ENCODE data around the gene FREM2.

The FREM2 gene

DNA sequence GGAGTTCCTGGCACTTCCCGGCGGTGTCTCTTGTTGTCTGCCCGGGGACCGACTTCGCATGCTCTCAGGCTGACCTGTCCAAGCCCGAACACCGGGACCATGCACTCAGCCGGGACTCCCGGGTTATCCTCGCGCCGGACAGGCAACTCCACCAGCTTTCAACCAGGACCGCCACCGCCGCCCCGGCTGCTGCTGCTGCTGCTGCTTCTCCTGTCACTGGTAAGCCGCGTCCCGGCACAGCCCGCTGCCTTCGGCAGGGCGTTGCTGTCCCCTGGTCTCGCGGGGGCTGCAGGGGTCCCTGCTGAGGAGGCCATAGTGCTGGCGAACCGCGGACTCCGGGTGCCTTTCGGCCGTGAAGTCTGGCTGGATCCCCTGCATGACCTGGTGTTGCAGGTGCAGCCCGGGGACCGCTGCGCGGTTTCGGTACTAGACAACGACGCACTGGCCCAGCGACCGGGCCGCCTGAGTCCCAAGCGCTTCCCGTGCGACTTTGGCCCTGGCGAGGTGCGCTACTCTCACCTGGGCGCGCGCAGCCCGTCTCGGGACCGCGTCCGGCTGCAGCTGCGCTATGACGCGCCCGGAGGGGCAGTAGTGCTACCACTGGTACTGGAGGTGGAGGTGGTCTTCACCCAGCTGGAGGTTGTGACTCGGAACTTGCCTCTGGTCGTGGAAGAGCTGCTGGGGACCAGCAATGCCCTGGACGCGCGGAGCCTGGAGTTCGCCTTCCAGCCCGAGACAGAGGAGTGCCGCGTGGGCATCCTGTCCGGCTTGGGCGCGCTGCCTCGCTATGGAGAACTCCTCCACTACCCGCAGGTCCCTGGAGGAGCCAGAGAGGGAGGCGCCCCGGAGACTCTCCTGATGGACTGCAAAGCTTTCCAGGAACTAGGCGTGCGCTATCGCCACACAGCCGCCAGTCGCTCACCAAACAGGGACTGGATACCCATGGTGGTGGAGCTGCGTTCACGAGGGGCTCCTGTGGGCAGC, 661 bp downstream of the FREM2 start:
- no peak for DNase-seq

DNA sequence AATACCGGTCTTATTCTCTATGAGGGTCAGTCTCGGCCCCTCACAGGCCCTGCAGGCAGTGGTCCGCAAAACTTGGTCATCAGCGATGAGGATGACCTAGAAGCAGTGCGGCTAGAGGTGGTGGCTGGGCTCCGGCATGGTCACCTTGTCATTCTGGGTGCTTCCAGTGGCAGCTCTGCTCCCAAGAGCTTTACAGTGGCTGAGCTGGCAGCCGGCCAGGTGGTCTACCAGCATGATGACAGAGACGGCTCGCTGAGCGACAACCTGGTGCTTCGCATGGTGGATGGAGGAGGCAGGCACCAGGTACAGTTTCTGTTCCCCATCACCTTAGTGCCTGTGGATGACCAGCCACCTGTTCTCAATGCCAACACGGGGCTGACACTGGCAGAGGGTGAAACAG, 1.8 kb downstream of the FREM2 start:
- no peak for DNase-seq

DNA sequence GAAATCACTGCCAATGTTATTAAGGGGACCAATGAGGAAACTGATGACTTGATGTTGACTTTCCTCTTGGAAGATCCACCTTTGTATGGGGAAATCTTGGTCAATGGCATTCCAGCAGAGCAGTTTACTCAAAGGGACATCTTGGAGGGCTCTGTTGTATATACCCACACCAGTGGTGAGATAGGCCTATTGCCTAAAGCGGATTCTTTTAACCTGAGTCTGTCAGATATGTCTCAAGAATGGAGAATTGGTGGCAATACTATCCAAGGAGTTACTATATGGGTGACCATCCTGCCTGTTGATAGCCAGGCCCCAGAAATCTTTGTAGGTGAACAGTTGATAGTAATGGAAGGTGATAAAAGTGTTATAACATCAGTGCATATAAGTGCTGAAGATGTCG, 3.4 kb downstream of the FREM2 start:
- no peak for DNase-seq

DNA sequence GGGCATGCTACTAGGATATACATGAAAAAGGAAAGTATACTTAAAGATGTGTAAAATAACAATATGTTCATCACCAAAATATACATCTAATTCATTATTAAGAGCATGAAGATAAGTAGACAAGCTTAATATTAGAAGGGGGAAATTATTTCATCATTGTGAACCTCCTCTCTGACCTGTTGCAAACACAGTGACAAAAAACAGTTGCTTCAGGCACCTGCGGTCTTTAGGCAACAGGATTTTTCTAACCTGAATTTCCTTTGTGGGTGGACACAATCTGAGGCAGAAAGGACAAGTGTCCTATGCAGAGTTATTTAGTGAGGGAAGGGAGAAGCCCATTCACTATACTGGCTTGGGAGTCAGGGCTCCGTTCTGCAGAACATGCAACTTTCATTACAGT, 6.3 kb downstream of the FREM2 start:
- no peak for DNase-seq

DNA sequence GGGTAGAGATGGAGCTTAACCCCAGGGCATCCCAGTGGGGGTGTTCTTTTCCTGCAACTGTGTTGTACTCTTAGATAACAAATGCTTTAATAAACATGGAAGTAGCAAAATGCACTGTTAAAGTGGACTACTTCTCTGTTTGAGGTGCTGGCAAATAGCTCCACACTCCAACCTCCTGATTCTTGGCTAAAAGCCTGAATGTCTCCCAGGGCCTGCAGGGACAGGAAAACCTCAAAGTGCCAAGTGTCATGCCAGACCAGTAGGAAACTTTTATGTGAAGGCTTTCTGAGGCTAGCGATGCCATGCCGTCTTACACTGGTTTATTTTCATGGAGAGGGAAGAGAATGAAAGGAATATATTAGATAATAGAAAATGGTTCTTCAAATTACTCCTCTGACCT, 6.8 kb downstream of the FREM2 start:
- no peak for DNase-seq

DNA sequence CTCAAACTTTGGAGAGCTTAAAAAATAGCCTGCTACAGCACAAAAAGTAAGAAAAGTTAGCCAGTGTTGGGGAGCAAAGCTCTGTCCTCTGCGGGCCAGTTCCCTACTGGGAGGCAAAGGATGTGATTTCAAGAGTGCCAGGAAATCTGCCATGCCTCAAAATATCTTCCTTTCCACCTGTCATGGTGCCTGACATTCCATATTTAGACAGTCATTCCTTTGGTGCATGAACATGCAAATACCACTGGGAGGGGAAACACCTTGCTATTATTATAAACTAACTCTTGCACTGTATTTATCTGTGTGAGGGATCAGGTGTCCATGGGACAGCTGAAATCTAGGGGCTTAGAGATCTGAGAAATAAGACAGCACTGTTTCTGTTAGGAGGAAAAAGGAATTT, 10.3 kb downstream of the FREM2 start:
- DNase-seq = no peak

DNA sequence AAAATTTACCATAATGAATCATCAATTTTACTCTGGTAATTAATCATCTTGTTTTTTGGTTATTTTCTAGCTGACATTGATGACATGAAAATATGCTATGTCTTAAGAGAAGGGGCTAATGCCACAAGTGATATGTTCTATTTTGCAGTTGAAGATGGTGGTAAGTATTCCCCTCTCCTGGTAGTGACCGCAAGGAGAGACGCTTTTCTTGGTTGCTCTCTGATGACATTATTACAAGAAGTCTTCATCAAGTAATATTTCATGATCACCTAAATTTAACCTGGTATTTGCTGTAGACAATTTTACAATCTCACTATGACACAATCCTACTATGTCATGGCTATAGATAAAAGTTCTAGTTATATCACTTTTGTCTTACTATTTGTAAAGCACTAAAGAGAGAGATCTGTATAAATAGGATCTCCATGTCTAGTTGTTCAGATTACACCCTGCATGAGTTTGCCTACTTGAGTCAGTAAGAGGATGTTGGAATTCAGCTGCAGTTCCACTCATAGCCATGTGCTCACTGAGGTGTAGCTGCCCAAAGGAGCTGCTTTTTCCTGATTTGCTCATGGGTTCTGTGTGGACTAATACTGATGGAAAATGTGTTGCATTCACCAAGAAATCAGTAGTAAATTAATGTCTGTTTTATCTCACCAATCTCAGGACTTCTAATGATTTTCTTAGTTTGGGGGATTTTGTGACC, 10.9 kb downstream of the FREM2 start:
- DNase-seq = no peak

DNA sequence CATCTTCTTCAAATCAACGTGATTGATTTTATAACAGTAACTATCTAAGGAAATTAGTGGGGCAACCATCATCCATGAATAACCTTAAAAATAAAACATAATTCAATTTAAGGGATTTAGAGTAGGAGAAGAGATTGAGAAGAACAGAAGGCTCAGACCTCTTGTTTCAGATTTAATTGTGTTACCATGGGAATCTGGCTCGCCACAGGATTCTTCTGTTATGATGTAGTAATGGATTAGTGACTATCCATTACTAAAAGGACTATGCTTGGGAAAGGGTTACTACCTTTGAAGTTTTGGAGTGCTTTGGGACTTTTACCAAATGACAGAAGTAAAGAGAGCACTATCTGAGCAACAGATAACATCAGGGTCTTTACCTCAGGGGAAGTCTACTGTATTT, 13.2 kb downstream of the FREM2 start:
- DNase-seq = peak; percentile 25

DNA sequence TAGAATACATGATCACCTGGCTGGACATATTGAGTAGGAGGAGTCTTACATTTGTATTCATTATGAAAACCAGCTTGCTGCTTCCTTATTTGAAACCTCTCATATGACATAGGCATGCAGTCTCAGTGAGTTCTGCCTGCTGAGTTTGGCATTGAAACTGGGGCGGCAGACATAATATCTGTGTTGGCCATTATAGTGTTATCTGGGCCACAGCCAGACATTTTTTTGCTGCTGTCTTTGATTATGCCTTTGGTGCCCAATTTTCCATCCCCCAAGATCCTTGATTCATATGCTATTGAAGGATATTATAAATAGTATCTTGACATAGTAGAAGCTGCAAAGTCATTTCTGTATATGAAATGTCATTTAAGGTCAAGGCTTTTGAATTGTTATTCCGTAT, 15.8 kb downstream of the FREM2 start:
- DNase-seq = peak; percentile 52

DNA sequence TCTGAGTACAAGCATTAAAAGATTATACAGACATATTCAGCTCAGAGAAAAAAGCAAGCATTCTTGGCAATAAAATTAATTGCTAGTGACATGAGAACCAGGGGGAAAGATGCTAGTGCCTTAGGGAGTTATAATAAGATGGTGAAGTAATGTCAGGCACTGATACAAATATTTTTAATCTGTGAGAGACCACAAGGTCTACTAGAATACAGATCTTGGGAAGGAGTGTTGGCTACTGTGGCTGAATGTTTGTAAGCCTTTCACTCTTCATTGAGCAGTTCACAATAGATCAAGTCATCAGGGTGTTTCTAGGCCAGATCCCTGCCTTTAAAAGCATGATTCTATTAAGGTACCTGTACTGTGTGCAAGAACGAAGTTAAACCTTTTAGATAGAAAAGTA, 16.4 kb downstream of the FREM2 start:
- peak; percentile 62 for DNase-seq

DNA sequence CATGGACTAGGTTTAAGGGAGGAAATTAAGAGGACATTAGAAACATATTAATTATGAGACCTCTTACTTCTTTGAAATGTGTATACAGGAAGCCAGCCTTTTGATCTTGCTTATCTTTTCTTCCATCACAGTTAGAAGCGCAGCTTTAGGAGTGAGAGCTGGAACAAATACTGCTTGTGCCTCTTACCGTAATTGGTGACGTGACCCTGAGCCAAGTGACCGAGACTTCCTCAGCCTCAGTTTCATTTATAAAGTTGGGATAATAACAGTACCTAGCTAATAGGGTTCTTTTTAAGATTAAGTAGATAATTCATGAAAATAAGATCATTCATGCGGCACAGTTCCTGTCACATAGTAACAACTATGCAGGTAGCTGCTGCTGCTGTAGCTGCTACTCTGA, 18.5 kb downstream of the FREM2 start:
- no peak for DNase-seq

DNA sequence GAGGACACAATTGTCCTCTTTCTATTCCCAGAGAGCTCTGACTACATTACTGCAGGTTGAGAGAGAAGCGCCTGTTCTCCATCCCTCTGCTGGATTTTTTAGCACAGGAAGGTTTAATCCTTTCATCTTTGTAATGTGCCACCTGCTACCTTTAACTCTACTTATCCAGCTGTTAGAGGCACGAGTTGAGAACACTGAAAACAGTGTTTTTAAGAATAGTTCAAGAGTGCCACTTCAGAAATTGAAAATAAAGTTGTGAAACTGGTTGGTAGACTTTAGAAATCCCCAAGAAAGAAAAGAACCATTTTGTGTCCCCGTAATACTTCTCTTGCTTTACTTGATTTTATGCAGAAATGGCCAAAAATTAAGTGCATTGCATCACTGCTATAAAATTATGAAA, 20.6 kb downstream of the FREM2 start:
- DNase-seq = no peak

DNA sequence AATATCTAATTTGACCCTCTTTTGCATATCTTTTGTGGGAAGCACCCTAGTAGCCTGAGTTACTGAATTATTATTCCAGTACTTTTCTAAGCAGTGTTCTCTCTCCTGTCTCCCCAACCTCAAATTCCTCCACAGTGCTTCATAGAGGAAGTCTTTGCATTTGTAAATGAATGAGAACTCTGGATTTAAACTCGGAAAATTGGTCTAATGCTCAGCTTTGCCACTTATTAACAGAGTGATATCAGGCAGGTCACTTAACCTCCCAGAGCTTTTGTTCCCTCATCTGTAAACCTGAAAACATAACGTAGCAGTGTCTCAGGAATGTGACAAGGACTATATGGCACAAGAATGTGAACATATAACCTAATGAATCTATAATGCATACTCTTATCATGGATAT, 26.2 kb downstream of the FREM2 start:
- no peak for DNase-seq

DNA sequence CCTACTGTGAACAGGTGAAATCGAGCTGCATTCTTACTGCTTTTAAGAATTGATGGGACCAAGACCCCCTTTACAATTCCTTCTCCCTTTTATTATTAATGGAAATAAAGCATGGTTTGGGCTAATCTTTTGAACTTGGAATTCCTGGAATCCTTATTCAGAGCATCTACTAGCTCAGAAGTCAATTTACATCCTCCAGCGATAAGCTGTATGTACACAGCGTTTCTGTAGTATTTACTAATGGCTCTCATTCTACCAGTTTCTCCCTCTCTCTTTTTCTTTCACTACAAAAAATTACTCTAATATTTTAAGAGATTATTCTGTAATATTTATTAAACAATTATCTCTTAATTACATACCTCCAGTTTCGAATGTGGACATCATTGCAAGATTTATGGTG, 31.5 kb downstream of the FREM2 start:
- no peak for DNase-seq

DNA sequence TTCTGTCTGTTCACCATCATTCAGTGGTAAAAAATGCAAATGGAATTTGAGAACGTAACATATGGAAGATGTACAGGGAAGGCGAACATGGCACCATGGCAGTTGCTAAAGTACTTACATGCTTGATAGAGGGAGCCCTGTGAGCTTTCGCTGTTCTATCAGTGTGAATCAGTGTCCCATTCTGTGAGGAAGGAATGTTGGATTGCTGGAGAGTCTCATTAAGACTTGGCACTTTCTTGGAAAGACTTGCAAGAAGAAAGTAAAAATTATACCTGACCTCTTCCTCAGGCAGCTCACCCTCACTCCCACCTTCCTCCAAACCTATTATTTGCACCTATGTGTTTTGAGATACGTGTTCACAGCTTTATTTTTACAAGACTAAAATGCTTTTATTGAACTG, 43.5 kb downstream of the FREM2 start:
- DNase-seq = no peak

DNA sequence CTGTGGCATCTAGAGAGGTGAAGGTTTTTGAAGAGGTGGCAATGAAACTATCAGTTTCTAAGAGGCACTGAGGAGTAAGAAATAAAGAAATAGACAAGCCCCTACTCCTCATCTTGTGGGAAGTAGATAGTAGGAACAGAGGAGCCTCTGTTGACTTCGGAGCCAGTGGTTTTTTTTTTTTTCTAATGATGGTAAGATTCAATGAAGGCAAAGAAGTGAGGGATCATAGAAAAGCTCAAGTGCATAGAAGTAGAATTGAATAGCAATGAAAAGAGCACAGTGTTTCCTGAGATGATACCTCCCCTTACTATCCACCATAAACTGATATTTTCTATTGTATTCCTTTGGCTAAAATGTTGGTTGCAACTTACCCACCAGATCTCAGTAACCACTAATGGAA, 46.3 kb downstream of the FREM2 start:
- no peak for DNase-seq

DNA sequence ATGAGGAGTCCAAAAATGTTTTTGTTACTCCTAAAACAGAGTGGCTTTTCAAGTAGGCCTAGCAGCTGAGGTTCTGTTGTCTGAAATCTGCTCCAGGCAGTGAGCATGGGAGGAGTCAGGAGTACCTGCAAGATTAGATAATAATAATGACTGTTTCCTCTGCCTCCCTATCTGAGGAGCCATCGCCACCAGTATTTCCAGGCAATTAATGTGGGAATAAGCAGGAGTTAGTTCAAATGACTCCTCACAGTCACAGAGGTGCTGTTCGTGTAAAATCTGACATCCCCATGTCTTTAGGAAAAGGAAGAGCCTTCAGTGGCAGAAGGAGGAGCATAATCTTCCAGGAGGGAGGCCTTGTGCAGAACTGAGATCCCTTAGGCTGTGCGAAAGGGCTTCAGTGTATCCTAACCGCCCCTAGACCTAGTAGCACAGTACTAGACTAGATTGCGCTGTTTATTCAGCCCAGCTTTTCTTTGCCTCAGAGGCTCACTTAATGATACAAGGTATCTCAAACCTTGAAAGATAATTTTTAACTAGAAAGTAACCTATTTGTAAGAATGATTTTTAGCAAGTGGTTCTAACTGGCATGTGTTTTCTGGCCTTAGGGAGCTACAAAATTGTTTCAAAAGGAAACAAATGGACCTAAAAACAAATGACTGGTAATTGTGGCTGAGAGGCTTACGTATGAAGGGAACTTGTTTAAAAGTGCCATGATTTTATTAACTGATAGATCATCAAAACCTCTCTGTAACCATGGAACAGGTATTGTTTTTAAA, 49.0 kb downstream of the FREM2 start:
- DNase-seq = no peak

DNA sequence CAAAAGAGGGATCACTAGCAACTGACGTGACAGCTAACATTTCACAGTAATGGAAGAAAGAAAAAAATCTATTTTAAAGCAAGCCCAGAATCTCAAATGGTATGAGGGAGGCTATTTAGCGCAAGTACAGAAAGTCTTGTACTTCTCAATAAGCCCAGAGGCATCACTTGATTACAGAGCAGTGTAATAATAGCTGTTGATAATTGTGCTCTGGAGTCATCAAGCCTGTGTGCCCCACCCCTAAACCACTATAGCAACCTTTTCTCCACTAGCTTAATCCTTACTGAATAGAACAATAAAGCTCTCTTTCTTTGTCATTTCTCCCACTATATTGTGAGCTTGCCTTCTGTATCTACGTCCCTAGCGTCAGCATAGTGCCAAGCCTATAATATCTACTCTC, 56.6 kb downstream of the FREM2 start:
- DNase-seq = no peak

DNA sequence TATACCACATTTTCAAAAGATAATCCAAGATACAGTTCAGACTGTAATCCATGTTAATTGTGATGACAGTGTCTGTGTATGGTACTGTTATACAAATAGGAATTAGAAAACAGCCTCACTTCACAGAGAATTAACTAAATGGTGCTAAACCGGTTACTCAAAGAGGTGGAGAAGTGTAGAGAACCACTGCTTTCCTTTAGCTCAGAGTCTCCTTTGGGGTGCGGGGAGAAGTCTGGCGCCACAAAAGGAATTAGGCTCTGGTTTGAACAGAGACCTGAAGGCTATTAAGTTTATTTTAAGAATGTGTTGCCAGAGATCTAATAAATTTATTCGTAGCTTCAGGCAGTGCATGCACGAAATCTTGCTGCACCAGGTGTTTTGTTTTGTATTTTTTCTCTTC, 65.8 kb downstream of the FREM2 start:
- peak; percentile 23 for DNase-seq

DNA sequence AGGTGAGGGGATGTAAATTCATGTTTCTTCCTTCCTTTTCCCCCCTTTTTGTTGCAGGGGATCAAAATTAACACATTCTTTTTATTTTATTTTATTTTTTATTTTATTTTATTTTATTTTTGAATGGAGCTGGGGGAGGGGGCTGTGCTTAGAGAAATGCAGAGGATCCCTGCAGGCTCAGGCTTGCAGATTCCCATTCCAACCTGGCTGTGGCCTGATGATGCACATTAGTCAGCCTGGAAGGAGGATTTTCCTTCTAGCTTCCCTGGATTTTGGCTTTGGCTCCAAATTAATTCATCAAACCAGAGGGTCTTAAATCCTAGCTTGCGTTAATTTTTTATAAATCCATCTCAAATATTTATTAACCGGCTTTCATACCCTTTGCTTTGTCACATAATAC, 67.0 kb downstream of the FREM2 start:
- peak; percentile 8 for DNase-seq

DNA sequence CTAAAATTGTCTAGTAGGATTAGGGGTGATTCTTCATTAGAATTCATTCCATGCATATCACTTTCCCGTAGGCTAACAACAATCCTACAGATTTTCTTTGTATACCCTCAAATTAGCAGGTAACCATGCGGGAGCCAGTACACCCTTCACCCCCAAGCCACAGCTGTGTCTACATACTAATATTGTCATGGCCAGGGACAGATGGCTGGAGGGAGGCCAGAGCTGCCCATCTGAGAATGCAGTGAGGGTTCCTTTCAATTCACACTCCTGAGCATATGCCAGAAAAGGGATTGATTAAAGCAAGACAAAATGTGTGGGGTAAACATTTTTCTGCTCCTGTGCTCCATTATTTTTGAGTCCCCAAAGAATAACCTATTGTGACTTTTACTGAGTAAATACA, 68.9 kb downstream of the FREM2 start:
- DNase-seq = peak; percentile 16

DNA sequence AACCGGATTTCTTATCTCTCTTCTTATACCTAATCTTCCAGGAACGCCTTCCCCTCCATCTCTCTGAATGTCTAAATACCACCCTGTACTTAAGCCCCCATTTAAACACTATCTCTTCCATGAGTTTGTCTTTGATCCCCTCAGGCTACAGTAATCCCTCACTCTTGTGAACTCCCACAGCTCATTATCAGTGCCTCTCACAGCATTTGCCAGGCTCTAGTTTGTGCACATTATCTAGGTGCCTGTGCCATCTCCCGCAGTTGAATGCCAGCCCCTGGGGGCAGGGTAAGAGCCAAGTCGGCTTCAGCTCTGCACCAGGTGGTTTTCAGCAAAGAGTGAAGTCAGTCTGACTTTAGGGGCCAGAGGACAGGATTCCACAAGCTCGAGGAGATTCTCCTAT, 71.4 kb downstream of the FREM2 start:
- DNase-seq = no peak

DNA sequence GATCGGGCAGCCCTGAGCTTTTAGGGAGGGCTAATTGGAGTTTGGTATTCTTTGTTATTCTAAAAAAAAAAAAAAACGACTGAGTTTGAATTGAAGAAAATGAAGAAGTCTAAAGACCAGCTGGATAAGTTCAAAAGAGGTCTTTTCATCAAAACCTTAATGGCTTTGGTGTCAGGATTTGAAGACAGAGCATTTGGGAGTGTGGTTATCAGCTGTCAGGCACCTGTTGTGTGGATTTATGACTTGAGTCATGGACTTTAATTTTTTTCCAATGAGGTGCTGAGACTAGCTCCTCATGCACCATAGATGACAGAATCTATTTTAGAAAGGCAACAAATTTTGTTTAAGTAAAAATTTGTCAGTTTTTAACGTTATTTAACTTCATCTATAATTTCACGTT, 72.5 kb downstream of the FREM2 start:
- no peak for DNase-seq
